Middle frontal gyrus (tissue), 1 donor: ENCODE data around the gene NAPB.

Source experiments
- DNase-seq: peaks from one replicate; pipeline ENCODE4 v3.0.0-alpha.2; 2015; ENCODE audit warnings: low spot score; ENCODE audit errors: extremely low spot score

The NAPB gene

DNA sequence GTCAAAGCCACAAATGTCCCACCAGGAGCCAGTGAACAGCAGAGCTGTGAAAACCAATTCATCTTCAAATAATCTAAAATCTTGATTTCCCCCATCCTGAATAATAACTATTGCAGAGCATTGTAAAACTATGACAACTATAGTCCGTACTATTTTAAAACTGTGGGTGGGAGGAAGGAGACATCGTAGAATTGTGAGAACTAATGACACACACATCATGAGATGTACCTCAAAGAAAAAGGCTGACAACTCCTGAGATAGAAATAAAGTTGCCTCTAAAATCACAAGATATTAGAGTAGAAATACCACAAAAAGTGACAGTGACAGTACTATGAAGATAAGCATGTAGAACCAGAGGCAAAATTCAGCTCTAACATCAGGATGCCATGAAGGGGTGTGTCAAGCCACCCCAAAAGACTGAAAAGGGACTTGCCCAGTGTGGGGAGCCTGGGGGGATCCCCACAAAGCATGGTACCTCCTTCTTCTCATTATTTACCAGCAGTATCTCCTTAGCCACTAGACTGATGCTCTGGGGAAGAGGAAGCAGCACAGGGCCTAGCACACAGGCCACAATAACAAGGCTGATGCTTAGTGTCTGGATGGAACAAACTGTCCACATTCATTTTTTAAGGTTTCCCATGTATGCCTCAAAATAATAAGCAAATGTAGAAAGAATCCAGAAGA is 13.4 kb downstream of the NAPB start:
- DNase-seq: no peak

DNA sequence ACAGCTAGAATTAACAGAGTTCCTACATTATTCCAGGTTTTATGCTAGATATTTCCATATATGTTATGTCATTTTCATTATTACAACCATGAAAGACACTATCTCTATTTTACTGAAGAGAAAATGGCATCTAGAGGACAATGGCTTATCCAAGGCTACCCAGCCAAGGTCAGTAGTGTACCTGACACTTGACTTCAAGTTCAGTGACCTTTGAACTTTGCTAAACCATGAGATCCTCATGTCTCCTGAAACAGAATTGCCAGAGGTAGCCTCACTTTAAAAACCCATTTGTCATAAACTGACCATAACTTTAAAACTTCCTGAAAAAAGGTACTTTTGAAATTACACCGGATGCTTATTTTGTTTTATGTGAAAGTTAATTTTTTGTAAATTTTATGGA is 14.4 kb downstream of the NAPB start:
- no peak for DNase-seq

DNA sequence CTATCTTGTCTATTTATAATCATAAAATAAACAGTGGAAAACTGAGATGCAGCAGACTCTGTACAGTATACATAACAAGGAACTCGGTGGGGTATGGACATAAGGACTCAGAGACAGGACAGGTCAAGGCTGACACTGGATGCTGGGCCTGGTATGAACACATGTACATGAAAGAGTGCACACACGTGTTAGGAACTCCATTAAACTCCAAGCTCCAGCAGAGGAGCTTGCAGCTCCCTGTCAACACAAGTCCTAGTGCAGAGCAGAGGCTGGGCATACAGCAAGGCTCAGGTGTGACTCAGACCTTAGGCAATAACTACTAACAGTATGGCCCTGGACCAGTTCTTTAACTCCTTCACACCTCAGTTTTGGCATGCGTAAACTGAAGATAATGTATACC is 17.1 kb downstream of the NAPB start:
- no peak for DNase-seq

DNA sequence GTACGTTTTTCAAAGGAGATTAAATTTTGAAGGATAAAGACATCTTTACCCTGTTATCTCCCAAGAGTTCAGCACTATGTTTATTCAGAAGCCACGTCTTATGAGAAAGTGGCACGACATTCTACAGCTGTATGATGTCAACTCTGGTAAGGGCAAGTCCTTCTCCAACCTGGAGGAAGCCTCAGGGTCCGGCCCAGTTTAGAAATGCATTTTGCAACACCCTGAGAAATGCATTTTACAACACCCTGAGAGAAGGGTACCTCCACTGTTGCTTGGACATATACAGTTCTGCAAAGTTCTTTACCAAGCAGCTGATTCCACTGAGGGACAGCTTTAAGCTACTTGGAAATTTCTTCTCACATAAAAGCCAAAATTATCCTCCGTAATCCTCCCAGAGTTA is 17.5 kb downstream of the NAPB start:
- no peak for DNase-seq

DNA sequence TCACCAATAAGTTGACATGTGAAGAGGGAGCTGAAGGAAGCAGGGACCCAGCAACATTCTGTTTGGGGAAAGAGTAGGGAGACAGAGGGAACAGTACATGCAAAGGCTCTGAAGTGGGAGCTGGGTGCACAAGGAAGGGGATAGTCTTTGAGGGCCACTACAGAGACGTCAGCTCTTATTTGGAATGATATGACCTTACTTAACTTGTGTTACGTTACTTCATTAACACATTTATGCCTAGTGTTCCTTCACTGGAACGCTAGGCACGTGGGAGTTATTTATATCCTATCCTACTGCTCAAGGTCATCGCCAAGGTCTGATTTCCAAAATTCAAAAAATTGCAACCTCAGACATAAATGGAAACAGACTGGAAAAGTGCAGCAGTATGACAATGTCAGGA is 20.2 kb downstream of the NAPB start:
- DNase-seq: no peak

DNA sequence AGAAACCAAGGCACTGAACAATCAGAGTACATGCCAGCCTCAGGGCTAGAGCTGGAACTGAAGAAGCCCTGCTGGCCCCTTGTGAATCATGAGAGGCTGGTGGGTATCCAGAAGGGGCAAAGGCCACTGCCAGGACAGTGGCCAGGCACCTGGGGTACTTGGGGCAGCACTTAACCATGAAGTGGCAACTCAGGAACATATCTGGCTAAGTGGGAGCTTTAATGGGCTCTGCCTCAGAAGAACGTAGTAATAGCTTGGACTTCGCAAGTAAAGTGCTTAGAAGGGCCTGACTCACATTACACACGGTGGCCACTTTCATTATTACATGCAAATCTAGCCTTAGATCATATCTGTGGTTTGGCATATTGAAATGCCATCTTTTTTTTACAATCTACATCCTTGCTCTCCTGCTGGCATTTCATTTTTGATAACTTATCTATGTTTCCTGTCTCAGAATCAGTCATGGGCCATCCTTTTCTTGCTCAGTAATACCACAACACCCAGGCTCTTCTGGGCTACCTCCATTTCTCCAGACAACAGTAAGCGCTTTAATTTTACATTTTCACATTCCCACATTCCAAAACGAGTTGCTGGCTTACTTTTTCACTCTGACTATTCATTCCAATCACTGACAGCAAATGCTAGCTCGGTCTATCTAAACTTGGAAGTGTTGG is 21.6 kb downstream of the NAPB start:
- no peak for DNase-seq

DNA sequence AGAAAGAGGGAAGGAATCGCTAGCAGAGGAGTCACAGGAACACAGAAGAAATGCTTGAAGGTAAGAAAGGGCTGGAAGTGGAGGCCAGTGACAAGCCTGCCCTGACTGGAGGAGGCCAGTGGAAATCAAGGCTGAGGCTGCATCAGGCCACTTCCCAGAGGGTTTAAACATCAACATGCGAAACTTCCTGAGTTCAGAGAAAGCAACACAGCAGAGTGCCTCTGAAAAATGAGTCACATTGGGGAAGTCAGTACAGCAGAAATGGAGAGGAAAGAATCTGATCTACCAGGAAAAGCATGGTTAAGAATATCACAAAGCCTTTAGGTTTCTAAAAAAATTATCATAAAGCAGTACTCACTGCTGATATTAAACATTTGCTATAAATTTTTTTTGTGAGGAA is 23.3 kb downstream of the NAPB start:
- no peak for DNase-seq

DNA sequence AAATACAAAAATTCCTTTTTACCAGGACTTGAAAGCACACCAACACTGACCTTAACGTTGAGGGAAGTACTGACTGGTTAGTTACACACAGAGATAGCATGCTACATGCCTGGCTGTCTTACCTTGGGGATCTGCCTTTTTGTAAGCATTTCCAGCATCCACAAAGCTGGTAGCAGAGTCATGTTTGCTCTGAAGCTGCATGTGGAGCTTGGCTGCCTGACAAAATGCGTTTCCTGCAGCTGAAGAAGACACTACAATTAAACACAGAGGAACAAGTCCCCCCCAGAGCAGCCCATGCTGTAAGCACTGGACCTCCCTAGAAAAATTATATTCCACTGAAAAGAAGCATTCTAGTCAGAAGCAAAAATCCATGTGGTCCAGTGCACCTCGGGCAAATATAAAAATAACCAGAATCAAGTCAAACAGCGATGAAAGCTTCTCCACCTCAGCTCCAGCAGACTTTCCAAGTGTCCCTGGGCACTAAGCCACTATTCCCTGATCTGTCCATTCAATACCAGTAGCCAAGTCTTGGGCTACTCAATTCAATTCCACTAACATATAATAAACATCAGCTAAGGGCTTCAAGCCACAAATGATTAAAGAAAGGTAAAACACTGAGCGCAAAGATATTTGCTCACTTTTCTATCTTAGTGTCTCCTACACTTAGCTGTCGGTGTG is 24.2 kb downstream of the NAPB start:
- DNase-seq: no peak

DNA sequence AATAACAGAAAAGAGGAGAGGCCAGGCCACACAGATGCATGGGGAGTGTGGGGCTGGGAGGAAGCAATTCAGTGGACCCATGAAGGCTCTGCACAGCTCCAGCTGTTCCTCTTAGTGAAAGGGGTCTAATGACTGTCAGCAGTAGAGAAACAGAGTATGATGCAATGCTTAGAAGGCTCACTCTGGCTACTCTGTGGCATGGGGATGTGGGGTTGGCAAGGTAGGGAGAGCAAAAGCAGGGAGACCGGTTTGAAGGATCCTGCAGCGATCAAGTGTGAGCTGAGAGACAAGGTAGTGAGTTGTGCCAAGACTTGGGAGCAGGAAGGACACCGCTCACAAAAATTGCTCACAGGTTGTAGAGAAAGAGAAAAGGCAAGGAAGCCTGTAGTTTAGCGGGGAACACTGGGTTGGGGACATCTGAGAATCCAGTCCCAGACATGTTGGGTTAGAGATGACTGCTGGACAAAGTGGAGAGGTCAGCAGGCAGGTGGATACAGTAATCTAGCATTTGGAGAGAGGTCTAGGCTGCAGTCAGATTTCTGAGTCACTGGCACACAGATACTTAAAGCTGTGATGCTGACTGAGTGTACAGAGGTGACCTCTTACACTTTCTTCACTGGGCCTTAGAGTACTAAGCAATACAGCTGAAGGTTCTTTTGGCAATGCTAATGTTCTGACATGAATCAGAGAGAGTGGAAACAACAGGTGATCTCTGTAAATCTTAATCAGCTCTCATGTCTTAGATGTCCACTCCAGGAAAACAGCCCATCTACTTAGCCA is 27.1 kb downstream of the NAPB start:
- no peak for DNase-seq

DNA sequence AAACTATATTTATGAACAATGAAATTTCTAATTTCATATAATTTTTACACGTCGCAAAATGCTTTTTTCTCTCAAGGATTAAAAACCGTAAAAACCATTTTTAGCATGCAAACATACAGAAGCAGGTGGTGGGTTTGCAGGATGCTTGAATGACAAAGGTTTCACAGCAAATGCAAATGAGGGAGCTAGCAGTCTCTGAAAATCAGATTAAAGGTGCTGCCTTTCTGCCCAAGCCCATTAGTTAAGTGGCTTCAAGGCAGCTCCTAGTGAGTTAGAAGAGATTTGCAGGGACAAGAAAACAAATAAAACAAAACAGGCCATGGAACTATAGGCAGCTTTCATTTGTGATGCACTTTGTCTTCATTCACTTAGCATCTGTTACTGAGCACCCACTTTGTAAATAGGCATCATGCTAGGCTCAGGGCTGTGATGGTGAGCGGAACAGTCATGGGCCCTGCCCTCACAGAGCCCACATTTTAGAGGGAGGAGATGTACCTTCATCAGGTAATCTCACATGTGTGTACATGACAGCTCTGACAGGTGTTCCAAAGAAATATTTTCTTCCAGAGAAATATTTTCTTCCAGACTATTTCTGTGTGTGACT is 29.5 kb downstream of the NAPB start:
- no peak for DNase-seq

DNA sequence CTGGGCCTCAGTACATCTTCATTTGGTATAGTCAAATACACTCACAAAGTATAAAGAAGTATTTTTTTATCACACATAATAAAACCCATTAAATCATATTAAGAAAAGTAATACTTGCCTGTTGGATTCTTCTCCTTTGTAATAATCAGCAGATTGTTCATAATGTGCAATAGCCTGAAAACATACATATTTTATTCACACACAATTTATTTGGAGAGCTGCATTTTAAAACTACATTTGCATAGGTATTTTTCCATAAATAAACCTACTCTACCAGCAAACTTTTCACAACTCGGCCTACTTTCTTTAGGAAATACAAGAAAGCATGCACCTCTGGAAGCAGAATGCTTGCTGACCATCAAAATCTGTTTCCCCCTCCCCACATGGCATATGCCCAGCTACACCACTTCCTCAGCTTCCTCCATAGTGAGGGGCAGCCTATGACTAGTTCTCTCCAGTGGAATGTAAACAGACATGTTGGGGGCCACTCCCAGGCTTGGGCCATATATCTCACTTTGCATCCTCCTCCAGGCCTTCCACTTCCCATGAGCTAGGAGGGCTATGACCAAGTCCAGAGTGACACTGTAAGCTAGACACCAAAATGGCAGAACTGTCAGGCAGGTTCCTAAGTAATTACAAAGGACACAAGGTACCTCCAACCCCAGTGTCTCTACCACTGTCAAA is 31.1 kb downstream of the NAPB start:
- no peak for DNase-seq

DNA sequence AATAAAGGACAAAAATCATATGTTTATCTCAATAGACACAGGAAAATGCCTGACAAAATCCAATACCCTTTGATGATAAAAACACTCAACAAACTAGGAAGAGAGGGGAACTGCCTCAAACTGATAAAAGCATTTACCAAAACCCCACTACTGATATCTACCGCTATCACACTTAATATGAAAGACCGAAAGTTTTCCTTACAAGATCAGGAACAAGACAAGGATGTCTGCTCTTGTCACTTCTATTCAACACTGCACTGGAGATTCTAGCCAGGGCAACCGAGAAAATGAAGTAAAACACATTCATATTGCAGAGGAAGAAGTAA is 34.2 kb downstream of the NAPB start:
- DNase-seq: no peak

DNA sequence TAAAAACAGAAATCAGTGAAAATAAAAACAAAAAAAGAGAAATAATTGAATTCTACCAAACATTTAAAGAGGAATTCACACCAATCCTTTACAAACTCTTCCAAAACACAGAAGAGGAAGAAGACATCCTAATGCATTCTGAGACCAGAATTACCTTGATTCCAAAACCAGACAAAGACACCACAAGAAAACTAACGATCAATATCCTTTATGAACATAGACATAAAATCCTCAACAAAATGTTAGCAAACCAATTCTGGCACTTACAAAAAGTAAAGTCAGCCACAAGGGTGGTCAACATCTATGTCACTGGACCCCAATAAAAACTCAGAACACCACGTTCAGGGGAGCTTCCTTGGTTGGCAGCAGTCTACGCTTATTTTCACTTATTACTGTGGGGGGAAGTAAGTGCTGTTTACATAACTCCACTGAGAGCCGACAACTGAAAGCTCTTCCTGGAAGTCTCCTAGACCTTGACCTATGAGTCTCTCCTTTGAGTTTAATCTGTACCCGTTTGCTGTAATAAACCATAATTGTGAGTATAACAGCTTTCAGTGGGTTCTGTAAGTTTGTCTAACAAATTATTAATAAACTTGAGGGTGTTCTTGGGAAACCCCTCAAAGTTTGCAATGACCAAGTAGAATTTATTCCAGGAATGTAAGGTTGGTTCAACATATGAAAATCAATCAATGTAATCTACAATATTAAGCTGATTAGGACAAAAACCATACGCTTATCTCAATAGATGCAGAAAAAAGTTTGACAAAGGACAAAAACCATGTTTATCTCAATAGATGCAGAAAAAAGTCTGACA is 34.8 kb downstream of the NAPB start:
- DNase-seq: no peak

DNA sequence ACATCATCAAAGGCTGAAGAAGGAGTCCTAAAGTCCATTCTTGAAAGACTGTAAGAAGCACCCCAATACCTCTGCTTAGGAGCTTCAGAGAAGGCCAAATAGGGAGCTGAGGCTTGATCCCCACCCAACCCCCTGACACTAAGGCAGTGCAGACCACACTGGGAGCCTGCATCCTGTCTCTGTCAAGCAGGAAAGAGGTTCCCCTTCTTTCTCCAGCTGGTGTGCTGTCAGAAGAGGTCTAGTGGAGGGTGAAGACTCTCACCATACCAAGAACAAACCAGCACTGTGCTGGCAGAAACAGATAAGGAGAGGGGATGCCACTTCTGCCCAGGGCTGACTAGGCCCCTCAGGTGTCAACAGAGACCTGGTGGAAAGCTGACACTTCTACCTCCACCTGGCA is 39.4 kb downstream of the NAPB start:
- DNase-seq: no peak

DNA sequence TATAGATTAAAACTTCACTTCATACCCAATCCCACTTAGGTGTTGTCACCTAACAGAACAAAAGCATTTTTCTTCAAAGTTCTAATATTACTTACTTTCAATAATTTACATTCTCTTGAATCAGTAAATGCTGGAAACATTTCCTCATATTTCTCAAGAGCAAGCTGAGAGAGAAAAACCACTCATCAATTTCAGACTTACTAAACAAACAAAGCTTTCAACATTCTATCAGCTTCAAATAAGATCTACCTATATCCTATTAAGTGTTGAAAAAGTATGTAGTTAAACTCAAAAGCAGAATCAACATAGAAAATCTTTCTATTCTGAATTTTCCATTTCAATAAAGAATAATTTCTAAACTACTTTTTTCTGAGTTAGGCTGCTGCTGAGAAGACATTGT is 41.5 kb downstream of the NAPB start:
- no peak for DNase-seq

DNA sequence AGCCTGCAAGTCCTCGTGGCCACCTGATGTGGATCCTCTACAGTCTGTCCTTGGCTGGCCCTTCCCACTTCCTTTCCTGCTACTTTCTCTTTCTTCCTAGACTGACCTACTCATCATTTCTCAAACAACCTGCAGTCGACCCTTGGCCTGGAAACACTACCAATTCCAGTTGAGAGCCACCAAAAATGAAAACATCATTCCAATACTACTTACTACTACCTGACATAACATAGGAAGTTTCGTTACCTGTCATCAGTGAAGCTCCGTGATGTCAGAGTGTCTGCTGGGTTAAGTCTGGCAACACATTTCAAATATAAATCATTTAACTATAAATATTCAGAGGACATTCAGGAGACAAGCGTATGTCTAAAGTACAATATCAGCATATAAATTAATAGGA is 45.5 kb downstream of the NAPB start:
- no peak for DNase-seq

DNA sequence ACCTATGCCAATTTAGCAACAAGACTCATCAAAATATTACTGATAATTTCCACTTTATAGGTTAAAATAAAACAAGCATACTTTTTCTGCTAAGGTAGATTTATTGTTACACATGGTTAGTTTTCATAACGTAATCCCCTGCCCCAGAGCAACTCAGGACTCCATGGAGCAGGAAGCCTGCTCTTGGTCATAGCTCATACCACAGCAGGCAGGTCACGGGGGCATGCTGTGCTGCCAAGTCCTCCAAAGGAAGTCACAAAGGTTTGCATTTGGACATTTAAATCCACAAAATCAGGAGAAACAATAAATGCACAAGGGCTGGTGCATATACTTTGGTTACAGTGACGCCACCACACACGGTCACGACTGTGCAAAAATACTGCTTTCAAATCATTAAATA is 46.8 kb downstream of the NAPB start:
- no peak for DNase-seq

DNA sequence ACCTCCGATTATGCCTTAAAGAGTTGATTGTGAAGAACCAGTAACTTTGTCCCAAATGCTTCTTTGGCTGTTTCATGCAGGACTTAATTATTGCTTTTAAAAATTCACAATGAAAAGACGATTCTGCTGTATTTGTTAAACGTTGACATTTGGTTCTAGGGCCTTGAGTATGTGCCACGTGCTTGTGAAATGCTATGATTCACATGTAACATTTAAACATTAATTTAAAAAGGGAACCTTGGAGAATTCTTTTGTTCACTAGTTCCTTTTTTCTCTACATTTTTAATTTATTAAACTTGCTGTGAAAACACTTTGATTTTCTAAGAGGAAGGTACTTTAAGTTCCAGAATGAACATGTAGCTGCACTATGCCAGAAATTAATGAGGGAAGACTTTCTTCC is 49.8 kb downstream of the NAPB start:
- no peak for DNase-seq

DNA sequence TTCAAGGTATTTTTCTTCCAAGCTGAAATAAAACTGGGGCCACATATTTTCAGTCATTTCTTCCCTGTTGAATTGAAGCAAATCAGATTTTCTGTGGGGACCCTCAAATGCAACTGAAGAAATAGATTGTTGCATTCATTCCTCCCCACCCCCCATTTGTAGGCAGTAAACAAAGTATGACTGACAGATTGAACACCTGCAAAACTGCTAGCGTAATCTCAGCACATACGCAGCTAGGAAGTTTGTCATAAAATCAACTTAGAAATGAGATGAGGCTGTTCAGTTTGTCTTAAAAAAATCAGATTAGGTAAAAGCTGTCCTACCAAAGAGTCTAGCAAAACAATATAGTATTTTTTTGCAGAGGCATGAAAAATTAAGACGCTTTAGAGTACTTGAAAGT is 50.4 kb downstream of the NAPB start:
- DNase-seq: no peak

DNA sequence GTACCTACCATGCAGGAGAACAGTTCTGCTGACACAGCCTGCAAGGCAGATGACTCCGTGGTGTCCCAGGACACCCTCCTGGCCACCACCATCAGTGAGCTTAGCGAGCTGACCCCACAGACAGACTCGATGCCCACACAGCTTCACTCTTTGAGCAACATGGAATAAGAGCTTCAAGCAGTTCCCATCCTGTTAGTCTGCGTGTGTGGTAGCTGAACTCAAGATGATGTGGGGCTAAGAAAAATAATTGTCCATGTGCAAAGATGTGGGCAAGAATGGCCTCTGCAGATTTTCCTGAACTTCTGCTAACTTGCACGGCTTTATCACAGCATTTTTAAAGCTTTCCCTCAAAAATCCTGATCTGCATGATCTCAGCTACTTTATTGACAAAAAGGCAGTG is 51.0 kb downstream of the NAPB start:
- DNase-seq: no peak
